Stomach (tissue), 19 donors: Measurements from ENCODE around the gene TXNDC11. TPM values are rescaled to one million over a fixed set of nuclear protein-coding genes. Genes with fewer than 3 reads are reported as not detected.
"Not testable (repeated sequence)": the region's sequence is repeated elsewhere in the genome, so short reads cannot be mapped to it uniquely, and the experiment has no call there.

Experiments
- DNase-seq, 2 donors: peaks; one replicate each; pipeline versions ENCODE4 v3.0.0 to v3.0.0-alpha.2; 2013 to 2019
- H3K27ac ChIP-seq, 5 donors: fragments of 200-600 bp in 4 of 5; sonication (generic) in 4 of 5; one replicate each; pipeline ENCODE4 v1.5.1; 2013 to 2019; ENCODE audit warnings: mild to moderate bottlenecking in 1 of 5, moderate library complexity in 1 of 5
- H3K27me3 ChIP-seq, 3 donors: fragments of 200-600 bp; sonication (generic); one replicate each; pipeline ENCODE4 v1.5.1; 2017 to 2019; ENCODE audit warnings: mixed run types in 1 of 3
- H3K36me3 ChIP-seq, 4 donors: fragments of 200-600 bp; sonication (generic); 1 replicate in 3 of 4; 2 replicates in 1 of 4; pipeline ENCODE4 v1.5.1; 2016 to 2019
- H3K4me1 ChIP-seq, 4 donors: fragments of 200-600 bp; sonication (generic); one replicate each; pipeline ENCODE4 v1.5.1; 2016 to 2019
- H3K4me3 ChIP-seq, 4 donors: fragments of 200-600 bp; sonication (generic) in 3 of 4; one replicate each; pipeline ENCODE4 v1.5.1; 2016 to 2019; ENCODE audit warnings: mild to moderate bottlenecking in 1 of 4
- H3K9me3 ChIP-seq, 4 donors: fragments of 200-600 bp; sonication (generic); one replicate each; pipeline ENCODE4 v1.5.1; 2016 to 2019
- CTCF ChIP-seq, 7 experiments: fragments of 450-650 bp in 4 of 7; fragments of 200-600 bp in 3 of 7; sonication (generic) in 3 of 7; IDR thresholded peaks; one replicate each; pipeline ENCODE4 v1.5.1; 2016 to 2019; ENCODE audit warnings: antibody characterized with exemption in 7 of 7, control low read depth in 2 of 7, mild to moderate bottlenecking in 1 of 7
- EP300 ChIP-seq: sonication (generic); formaldehyde crosslinking; IDR thresholded peaks from one replicate; pipeline ENCODE4 v1.6.1; 2017; ENCODE audit warnings: antibody characterized with exemption
- POLR2A ChIP-seq, 4 donors: fragments of 450-650 bp; IDR thresholded peaks; one replicate each; pipeline ENCODE4 v1.6.1; 2016; ENCODE audit warnings: antibody characterized with exemption in 4 of 4, control low read depth in 2 of 4, mild to moderate bottlenecking in 1 of 4, moderate library complexity in 1 of 4
- POLR2AphosphoS5 ChIP-seq, 3 donors: sonication (generic); formaldehyde crosslinking; IDR thresholded peaks; one replicate each; pipeline ENCODE4 v1.6.1; 2016; ENCODE audit warnings: antibody characterized with exemption in 3 of 3
- WGBS, 5 donors: extraction: QIAGEN DNeasy Blood & Tissue Kit in 3 of 5; methylation state at CpG; one replicate each; pipeline versions ENCODE4 v1.1.5 to v1.1.7; 2013 to 2018; 5-methylcytosine and 5-hydroxymethylcytosine counted together
- intact Hi-C: fragments of 100-400 bp; cut with DNase I; formaldehyde crosslinking; loops from one replicate; pipeline ENCODE4 v1.15.1; 2023; ENCODE audit warnings: low total_unique reads
- long read RNA-seq, 10 donors: transcript quantifications; one replicate each; lab custom pipeline, GENCODE V29; 2026
- polyA plus RNA-seq, 3 donors: library from polyadenylated mRNA; stranded (reverse); fragments of 200-250 nt; gene quantifications; one replicate each; pipeline ENCODE4 v1.2.3, GENCODE V29; 2013
- total RNA-seq, 5 donors: library from RNA; depleted of rRNA; stranded (reverse); fragments of >200 nt; gene quantifications; one replicate each; pipeline versions ENCODE4 v1.1.0 to v1.2.3, GENCODE V29; 2014 to 2016
- donor health status: healthy with polysubstance abuse.
- donor health status: Bipolar disorder and iron deficiency.
- donor health status: healthy.

TXNDC11 gene
- total RNA-seq = 10 to 100 TPM; 24.1 to 72.9 (median 51.1) TPM
- polyA plus RNA-seq = 10 to 100 TPM; 27.0 to 42.9 (median 41.3) TPM
- long read RNA-seq, donor 1, partial matches to known transcripts = 0 of 1 reads
- long read RNA-seq, donor 1, other reads (novel, unspliced or antisense) = 0 of 1 reads
- long read RNA-seq, donor 2, partial matches to known transcripts = 9 of 12 reads
- long read RNA-seq, donor 2, other reads (novel, unspliced or antisense) = 0 of 12 reads
- long read RNA-seq, donor 3, partial matches to known transcripts = 5 of 5 reads
- long read RNA-seq, donor 3, other reads (novel, unspliced or antisense) = 0 of 5 reads
- long read RNA-seq, donor 4 = 0 reads
- long read RNA-seq, donor 5, partial matches to known transcripts = 10 of 12 reads
- long read RNA-seq, donor 5, other reads (novel, unspliced or antisense) = 0 of 12 reads
- long read RNA-seq, donor 6, partial matches to known transcripts = 16 of 19 reads
- long read RNA-seq, donor 6, other reads (novel, unspliced or antisense) = 0 of 19 reads
- long read RNA-seq, donor 7, partial matches to known transcripts = 13 of 15 reads
- long read RNA-seq, donor 7, other reads (novel, unspliced or antisense) = 0 of 15 reads
- long read RNA-seq, donor 8, partial matches to known transcripts = 0 of 1 reads
- long read RNA-seq, donor 8, other reads (novel, unspliced or antisense) = 0 of 1 reads
- long read RNA-seq, donor 9, partial matches to known transcripts = 0 of 1 reads
- long read RNA-seq, donor 9, other reads (novel, unspliced or antisense) = 0 of 1 reads
- long read RNA-seq, donor 10, partial matches to known transcripts = 0 of 1 reads
- long read RNA-seq, donor 10, other reads (novel, unspliced or antisense) = 0 of 1 reads

GRCh38 chr16:11742536-11743307 is at the start of gene TXNDC11:
Gene TXNDC11 (minus strand): TSS chr16:11742857. CDS start chr16:11742730, 127 bp downstream.
- intact Hi-C loops = loop anchor here (10.0 kb wide), 1 partner anchor 52 kb away; the partner anchor contains the start of gene ZC3H7A
- WGBS, 5 donors = 0 to 4% (median 0%) methylated on average over 10 to 95 of the region's 96 CpGs
- Histone ChIP-seq H3K27me3 (no peaks in the 10 kb centered on the region), H3K4me1 (peaks cover 44 to 62% (median 48%) of the 10 kb centered on the region in 4 donors), H3K4me3 (peak within 1 kb of the TSS; percentile 76 to 97 (median 80)), H3K36me3 (peaks cover 0 to under 1% (median 0%) of the 10 kb centered on the region in 4 donors), H3K27ac (peak within 1 kb of the TSS; percentile 94 to 100 (median 98)), H3K9me3 (no peaks in the 10 kb centered on the region)
- TF ChIP-seq POLR2A (IDR thresholded peaks at IDR 0.05) (peak in 2 of 4 donors; percentile 42 to 64), POLR2AphosphoS5 (IDR thresholded peaks at IDR 0.05) (peak; percentile 89 to 97 (median 92)), CTCF (IDR thresholded peaks at IDR 0.05) (no peak)
- peak; percentile 100 for DNase-seq

GRCh38 chr16:11791144-11791828 is 48.6 kb upstream of the TXNDC11 start:
- TF ChIP-seq CTCF (IDR thresholded peaks at IDR 0.05) = no peak
- no peak for TF ChIP-seq POLR2AphosphoS5 (IDR thresholded peaks at IDR 0.05)
- no peak for TF ChIP-seq POLR2A (IDR thresholded peaks at IDR 0.05)
- TF ChIP-seq EP300 = no peak
- Histone ChIP-seq H3K27me3 (no peaks in the 10 kb centered on the region), H3K4me1 (peaks cover 59 to 93% (median 76%) of the 10 kb centered on the region in 4 donors), H3K4me3 (no peak overlapping the region), H3K27ac (peak overlapping the region; percentile 31 to 99 (median 79)), H3K9me3 (no peaks in the 10 kb centered on the region), H3K36me3 (peaks cover 0 to 18% (median 4%) of the 10 kb centered on the region in 4 donors)
- WGBS, 5 donors = 62 to 76% (median 65%) methylated on average over 8 of the region's 8 CpGs
- intact Hi-C loops = loop anchor here (10.0 kb wide), 1 partner anchor 46 kb away; the partner anchor contains the start of gene TXNDC11
- DNase-seq = peak in 1 of 2 donors; percentile 49

- Histone ChIP-seq H3K9me3 (no peaks in the 10 kb centered on the region), H3K27ac (peak overlapping the region in 2 of 5 donors; percentile 1 to 26), H3K4me3 (no peak overlapping the region), H3K27me3 (no peaks in the 10 kb centered on the region), H3K36me3 (peaks cover 0 to 10% (median 0%) of the 10 kb centered on the region in 4 donors), H3K4me1 (peaks cover 43 to 96% (median 76%) of the 10 kb centered on the region in 4 donors)
- WGBS, 5 donors = 71 to 88% (median 84%) methylated on average over 3 of the region's 3 CpGs
- DNase-seq = no peak
- no peak for TF ChIP-seq POLR2AphosphoS5 (IDR thresholded peaks at IDR 0.05)
- no peak for TF ChIP-seq EP300
- TF ChIP-seq CTCF (IDR thresholded peaks at IDR 0.05) = no peak
- no peak for TF ChIP-seq POLR2A (IDR thresholded peaks at IDR 0.05)
- intact Hi-C loops = no loop called here
Observed at GRCh38 chr16:11788914-11789313, 46.3 kb upstream of the TXNDC11 start.

GRCh38 chr16:11784980-11785599 is 42.4 kb upstream of the TXNDC11 start:
- intact Hi-C loops, DNase-seq, H3K4me3 ChIP-seq, H3K9me3 ChIP-seq, H3K27me3 ChIP-seq: not testable (repeated sequence)
- WGBS, 5 donors = 87 to 93% (median 91%) methylated on average over 13 of the region's 13 CpGs
- peaks cover 27 to 92% (median 70%) of the 10 kb centered on the region in 4 donors for H3K4me1 ChIP-seq
- peak overlapping the region in 2 of 5 donors; percentile 89 to 95 for H3K27ac ChIP-seq
- H3K36me3 ChIP-seq = peaks cover 0 to 12% (median 5%) of the 10 kb centered on the region in 4 donors

- H3K9me3 ChIP-seq, H3K27me3 ChIP-seq, intact Hi-C loops, H3K4me3 ChIP-seq, DNase-seq: not testable (repeated sequence)
- peak overlapping the region in 4 of 5 donors; percentile 82 to 95 (median 86) for H3K27ac ChIP-seq
- WGBS, 5 donors = 92 to 97% (median 96%) methylated on average over 6 of the region's 6 CpGs
- peaks cover 27 to 85% (median 64%) of the 10 kb centered on the region in 4 donors for H3K4me1 ChIP-seq
- H3K36me3 ChIP-seq = peaks cover 0 to 15% (median 11%) of the 10 kb centered on the region in 4 donors
Observed at GRCh38 chr16:11784381-11784780, 41.7 kb upstream of the TXNDC11 start.
